Transverse colon (tissue), 4 donors: ENCODE data around the gene NDEL1. TPM values are rescaled to one million over a fixed set of nuclear protein-coding genes. Genes with fewer than 3 reads are reported as not detected.

Source experiments
- DNase-seq: peaks from one replicate; pipeline ENCODE4 v3.0.0-alpha.2; 2019
- H3K27ac ChIP-seq, 4 donors: fragments of 200-600 bp; sonication (generic); 2 replicates each; pipeline ENCODE4 v1.5.1; 2016 to 2018; ENCODE audit warnings: inconsistent platforms in 4 of 4
- H3K27me3 ChIP-seq: fragments of 200-600 bp; sonication (generic); 2 replicates; pipeline ENCODE4 v1.5.1; 2017; ENCODE audit warnings: inconsistent platforms
- H3K36me3 ChIP-seq, 4 donors: fragments of 200-600 bp; sonication (generic); 2 replicates each; pipeline ENCODE4 v1.5.1; 2017 to 2019; ENCODE audit warnings: inconsistent platforms in 4 of 4
- H3K4me1 ChIP-seq, 4 donors: fragments of 200-600 bp; sonication (generic); 2 replicates each; pipeline ENCODE4 v1.5.1; 2017 to 2020; ENCODE audit warnings: inconsistent platforms in 4 of 4
- H3K4me3 ChIP-seq, 4 donors: fragments of 200-600 bp; sonication (generic); 1 replicate in 1 of 4; 2 replicates in 3 of 4; pipeline versions ENCODE4 v1.5.1 to v1.6.1; 2017 to 2019; ENCODE audit warnings: inconsistent platforms in 4 of 4
- H3K9me3 ChIP-seq, 2 donors: fragments of 200-600 bp; sonication (generic); 2 replicates each; pipeline ENCODE4 v1.5.1; 2017 to 2019; ENCODE audit warnings: inconsistent platforms in 2 of 2
- EP300 ChIP-seq: sonication (generic); formaldehyde crosslinking; IDR thresholded peaks from one replicate; pipeline ENCODE4 v1.6.1; 2017; ENCODE audit warnings: antibody characterized with exemption, low read depth
- POLR2A ChIP-seq: fragments of 450-650 bp; IDR thresholded peaks from one replicate; pipeline ENCODE4 v1.6.1; 2016; ENCODE audit warnings: antibody characterized with exemption, mild to moderate bottlenecking, moderate library complexity
- POLR2AphosphoS5 ChIP-seq, 3 donors: sonication (generic); formaldehyde crosslinking; IDR thresholded peaks; one replicate each; pipeline ENCODE4 v1.6.1; 2016; ENCODE audit warnings: antibody characterized with exemption in 3 of 3
- WGBS, 2 donors: methylation state at CpG; one replicate each; pipeline ENCODE4 v1.1.5; 2018; ENCODE audit warnings: low coverage in 1 of 2; 5-methylcytosine and 5-hydroxymethylcytosine counted together
- in situ Hi-C, 4 donors: fragments of 200-750 bp; cut with MboI; loops; one replicate each; pipeline versions ENCODE4 v1.15.0 to v1.15.1; 2017; ENCODE audit warnings: low sequenced_read_pairs in 3 of 4, low pct_ligation_motif_present in 1 of 4, low pct_unique_long_range_greater_than_20kb in 1 of 4
- intact Hi-C: fragments of 100-400 bp; cut with DNase I; formaldehyde crosslinking; loops from one replicate; pipeline ENCODE4 v1.15.1; 2023; ENCODE audit warnings: low total_unique reads
- total RNA-seq, 4 donors: library from RNA; depleted of rRNA; stranded (reverse); fragments of >200 nt; gene quantifications; one replicate each; pipeline ENCODE4 v1.1.0, GENCODE V29; 2016
- TF ChIP-seq, protein P1 (sequence below), 5 experiments: fragments of 200-600 bp in 3 of 5; fragments of 450-650 bp in 2 of 5; sonication (generic) in 3 of 5; IDR thresholded peaks; 1 replicate in 2 of 5; 2 replicates in 3 of 5; pipeline ENCODE4 v1.5.1; 2016 to 2017; ENCODE audit warnings: antibody characterized with exemption in 5 of 5, inconsistent platforms in 3 of 5, mild to moderate bottlenecking in 2 of 5, moderate library complexity in 1 of 5

NDEL1 gene
- total RNA-seq, 4 donors from 2014 or later: 28.3 to 82.4 (median 77.2) TPM

- no peaks in the 10 kb centered on the region for H3K9me3 ChIP-seq
- 96% methylated on average over 7 to 9 of the region's 9 CpGs for WGBS, 2 donors
- peaks cover 0 to 22% (median 6%) of the 10 kb centered on the region in 4 donors for H3K36me3 ChIP-seq
- H3K4me1 ChIP-seq: peaks cover 6 to 12% (median 7%) of the 10 kb centered on the region in 4 donors
- DNase-seq: no peak
- H3K27ac ChIP-seq: no peak overlapping the region
- H3K27me3 ChIP-seq: no peaks in the 10 kb centered on the region
- TF ChIP-seq POLR2A: no peak
- TF ChIP-seq EP300: no peak
- no peak for TF ChIP-seq POLR2AphosphoS5 (IDR thresholded peaks at IDR 0.05)
- TF ChIP-seq, protein P1, sequence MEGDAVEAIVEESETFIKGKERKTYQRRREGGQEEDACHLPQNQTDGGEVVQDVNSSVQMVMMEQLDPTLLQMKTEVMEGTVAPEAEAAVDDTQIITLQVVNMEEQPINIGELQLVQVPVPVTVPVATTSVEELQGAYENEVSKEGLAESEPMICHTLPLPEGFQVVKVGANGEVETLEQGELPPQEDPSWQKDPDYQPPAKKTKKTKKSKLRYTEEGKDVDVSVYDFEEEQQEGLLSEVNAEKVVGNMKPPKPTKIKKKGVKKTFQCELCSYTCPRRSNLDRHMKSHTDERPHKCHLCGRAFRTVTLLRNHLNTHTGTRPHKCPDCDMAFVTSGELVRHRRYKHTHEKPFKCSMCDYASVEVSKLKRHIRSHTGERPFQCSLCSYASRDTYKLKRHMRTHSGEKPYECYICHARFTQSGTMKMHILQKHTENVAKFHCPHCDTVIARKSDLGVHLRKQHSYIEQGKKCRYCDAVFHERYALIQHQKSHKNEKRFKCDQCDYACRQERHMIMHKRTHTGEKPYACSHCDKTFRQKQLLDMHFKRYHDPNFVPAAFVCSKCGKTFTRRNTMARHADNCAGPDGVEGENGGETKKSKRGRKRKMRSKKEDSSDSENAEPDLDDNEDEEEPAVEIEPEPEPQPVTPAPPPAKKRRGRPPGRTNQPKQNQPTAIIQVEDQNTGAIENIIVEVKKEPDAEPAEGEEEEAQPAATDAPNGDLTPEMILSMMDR (IDR thresholded peaks at IDR 0.05): no peak
- intact Hi-C loops (no loop called here), in situ Hi-C loops (no loop called here)
- no peak overlapping the region for H3K4me3 ChIP-seq
Observed at GRCh38 chr17:8475227-8475626, 39.5 kb downstream of the NDEL1 start.

DNA sequence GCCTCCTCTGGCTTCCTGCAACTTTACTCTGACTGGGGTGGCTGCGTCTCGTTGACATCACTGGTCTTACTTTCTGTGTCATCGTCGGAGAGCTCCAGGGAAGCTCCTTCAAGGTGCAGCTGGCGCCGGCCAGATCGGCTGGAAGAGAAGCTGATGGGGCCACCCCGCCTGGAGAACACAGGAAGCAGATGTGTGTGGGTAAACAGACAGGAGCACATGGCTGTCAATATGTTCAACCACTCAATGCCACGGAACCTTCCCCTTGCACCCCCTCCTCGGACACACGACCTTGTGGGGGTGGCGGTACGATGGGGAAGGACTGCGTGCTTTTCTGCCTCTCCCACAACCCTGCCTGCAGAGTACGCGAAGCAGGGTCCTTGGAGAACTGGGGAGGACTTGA is 40.1 kb downstream of the NDEL1 start:
- intact Hi-C loops: no loop called here
- DNase-seq: no peak
- H3K36me3 ChIP-seq: peaks cover 0 to 22% (median 6%) of the 10 kb centered on the region in 4 donors

GRCh38 chr17:8476741-8477140 is 41.1 kb downstream of the NDEL1 start:
- H3K4me3 ChIP-seq: no peak overlapping the region
- peaks cover 6 to 15% (median 6%) of the 10 kb centered on the region in 4 donors for H3K4me1 ChIP-seq
- in situ Hi-C loops: no loop called here
- H3K36me3 ChIP-seq: peaks cover 0 to 26% (median 6%) of the 10 kb centered on the region in 4 donors
- TF ChIP-seq POLR2A (no peak), EP300 (no peak), POLR2AphosphoS5 (IDR thresholded peaks at IDR 0.05) (no peak)
- TF ChIP-seq, protein P1 (IDR thresholded peaks at IDR 0.05): no peak
- H3K27me3 ChIP-seq: no peaks in the 10 kb centered on the region
- no peak overlapping the region for H3K27ac ChIP-seq
- intact Hi-C loops: no loop called here
- WGBS, 2 donors: 93 to 96% methylated on average over 3 to 22 of the region's 22 CpGs
- no peaks in the 10 kb centered on the region for H3K9me3 ChIP-seq
- no peak for DNase-seq

More for the DNA sequence above, 40.1 kb downstream of the NDEL1 start:
- no peaks in the 10 kb centered on the region for H3K9me3 ChIP-seq
- peaks cover 6 to 15% (median 6%) of the 10 kb centered on the region in 4 donors for H3K4me1 ChIP-seq
- TF ChIP-seq EP300 (no peak), POLR2AphosphoS5 (IDR thresholded peaks at IDR 0.05) (no peak), POLR2A (no peak)
- TF ChIP-seq, protein P1 (IDR thresholded peaks at IDR 0.05): no peak
- H3K4me3 ChIP-seq: no peak overlapping the region
- WGBS, 2 donors: 87 to 100% methylated on average over 4 to 16 of the region's 16 CpGs
- no peak overlapping the region for H3K27ac ChIP-seq
- H3K27me3 ChIP-seq: no peaks in the 10 kb centered on the region
- in situ Hi-C loops: no loop called here

DNA sequence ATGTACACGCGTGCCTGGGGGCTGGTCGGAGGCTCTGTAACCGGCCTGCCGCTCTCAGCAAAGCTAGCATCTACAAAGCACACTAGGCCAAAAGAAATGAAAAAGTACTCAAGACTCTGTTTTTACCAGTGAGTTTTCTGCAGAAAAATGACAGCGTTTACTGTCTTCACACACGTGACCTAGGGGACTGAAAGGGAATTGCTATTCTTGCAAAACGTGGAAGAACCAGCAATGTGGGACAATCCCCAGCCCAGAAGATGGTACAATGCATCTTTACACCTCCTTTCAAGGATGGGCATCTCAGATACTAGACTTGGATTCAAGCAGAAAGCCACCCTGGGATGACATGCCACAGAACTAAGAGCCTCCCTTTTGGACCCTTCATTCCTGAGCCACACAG is 41.5 kb downstream of the NDEL1 start:
- TF ChIP-seq POLR2A: no peak
- TF ChIP-seq EP300: no peak
- TF ChIP-seq, protein P1 (IDR thresholded peaks at IDR 0.05): no peak
- no peak for TF ChIP-seq POLR2AphosphoS5 (IDR thresholded peaks at IDR 0.05)
- intact Hi-C loops: no loop called here

More for the DNA sequence above, 41.5 kb downstream of the NDEL1 start:
- in situ Hi-C loops: no loop called here
- peaks cover 0 to 31% (median 6%) of the 10 kb centered on the region in 4 donors for H3K36me3 ChIP-seq
- no peak overlapping the region for H3K27ac ChIP-seq
- no peak overlapping the region for H3K4me3 ChIP-seq
- no peak for DNase-seq
- peaks cover 6 to 15% (median 6%) of the 10 kb centered on the region in 4 donors for H3K4me1 ChIP-seq
- H3K9me3 ChIP-seq: no peaks in the 10 kb centered on the region
- no peaks in the 10 kb centered on the region for H3K27me3 ChIP-seq
- 91% methylated on average over 8 of the region's 8 CpGs; no CpG with 5 or more reads in 1 of the 2 donors for WGBS, 2 donors
